ENCODE measurements around the gene GGT5.

GRCh38 chr22:24180316-24181087 lies 64.4 kb downstream of the GGT5 start:
- no peak for TF ChIP-seq POLR2A (IDR thresholded peaks at IDR 0.05; ENCODE audit: low read length)
- TF ChIP-seq GATA1 (IDR thresholded peaks at IDR 0.05; ENCODE audit: low read depth, low read length) = no peak

Data from erythroblast (primary cell).